ENCODE measurements around the gene MAD1L1. TPM values are rescaled to one million over a fixed set of nuclear protein-coding genes. Genes with fewer than 3 reads are reported as not detected.

Gene MAD1L1
- total and polyA plus RNA-seq, 10 donors: 47.3 to 118 (median 68.2) TPM

DNA sequence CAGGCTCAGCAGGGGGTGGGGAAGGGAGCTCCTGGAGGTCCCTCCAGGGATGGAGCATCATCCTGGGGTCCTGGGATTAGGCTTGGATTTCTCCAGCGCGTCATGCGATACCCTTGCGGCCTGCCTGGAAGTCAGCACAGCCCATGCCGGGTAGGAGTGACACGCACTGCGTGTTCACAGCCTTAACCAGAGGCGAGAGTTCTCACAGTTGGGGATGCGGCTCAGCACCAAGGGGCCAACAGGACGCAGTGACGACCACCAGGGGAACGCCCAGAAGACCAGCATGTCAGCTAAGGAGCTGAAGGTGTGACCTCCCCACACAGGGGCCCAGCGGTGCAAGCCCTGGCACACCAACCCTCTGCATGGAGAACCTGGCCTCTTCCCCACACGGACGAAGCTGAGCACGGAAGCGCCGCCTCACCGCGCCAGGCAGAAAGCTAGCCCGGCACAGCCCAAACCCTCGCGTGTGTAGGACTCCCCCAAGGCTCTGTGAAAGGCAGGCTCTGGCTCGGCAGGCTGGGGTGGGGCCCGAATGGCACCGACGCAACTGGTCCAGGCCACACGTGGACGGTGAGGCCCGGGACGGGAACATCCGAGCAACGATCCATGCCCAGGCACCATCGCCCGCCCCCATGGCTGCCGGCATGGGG is 364.1 kb downstream of the MAD1L1 start:
- WGBS, 5 donors: 94 to 99% (median 96%) methylated on average over 23 to 36 of the region's 36 CpGs
- no peak for DNase-seq
- intact Hi-C loops (cut with DNase I; ENCODE audit: low total_unique reads): no loop called here
- Histone ChIP-seq H3K36me3 (peaks cover 0 to 42% (median 4%) of the 10 kb centered on the region in 6 donors), H3K27me3 (replicated peaks in 1 of 7) (no peaks in the 10 kb centered on the region), H3K9me3 (no peaks in the 10 kb centered on the region), H3K27ac (no peak overlapping the region), H3K4me1 (no peaks in the 10 kb centered on the region), H3K4me3 (no peak overlapping the region)
- TF ChIP-seq POLR2A (IDR thresholded peaks at IDR 0.05) (no peak), POLR2AphosphoS5 (IDR thresholded peaks at IDR 0.05) (no peak)
- TF ChIP-seq, protein P1, sequence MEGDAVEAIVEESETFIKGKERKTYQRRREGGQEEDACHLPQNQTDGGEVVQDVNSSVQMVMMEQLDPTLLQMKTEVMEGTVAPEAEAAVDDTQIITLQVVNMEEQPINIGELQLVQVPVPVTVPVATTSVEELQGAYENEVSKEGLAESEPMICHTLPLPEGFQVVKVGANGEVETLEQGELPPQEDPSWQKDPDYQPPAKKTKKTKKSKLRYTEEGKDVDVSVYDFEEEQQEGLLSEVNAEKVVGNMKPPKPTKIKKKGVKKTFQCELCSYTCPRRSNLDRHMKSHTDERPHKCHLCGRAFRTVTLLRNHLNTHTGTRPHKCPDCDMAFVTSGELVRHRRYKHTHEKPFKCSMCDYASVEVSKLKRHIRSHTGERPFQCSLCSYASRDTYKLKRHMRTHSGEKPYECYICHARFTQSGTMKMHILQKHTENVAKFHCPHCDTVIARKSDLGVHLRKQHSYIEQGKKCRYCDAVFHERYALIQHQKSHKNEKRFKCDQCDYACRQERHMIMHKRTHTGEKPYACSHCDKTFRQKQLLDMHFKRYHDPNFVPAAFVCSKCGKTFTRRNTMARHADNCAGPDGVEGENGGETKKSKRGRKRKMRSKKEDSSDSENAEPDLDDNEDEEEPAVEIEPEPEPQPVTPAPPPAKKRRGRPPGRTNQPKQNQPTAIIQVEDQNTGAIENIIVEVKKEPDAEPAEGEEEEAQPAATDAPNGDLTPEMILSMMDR (IDR thresholded peaks at IDR 0.05 in 8 of 11, conservative IDR thresholded peaks at IDR 0.05 in 3 of 11): no peak

DNA sequence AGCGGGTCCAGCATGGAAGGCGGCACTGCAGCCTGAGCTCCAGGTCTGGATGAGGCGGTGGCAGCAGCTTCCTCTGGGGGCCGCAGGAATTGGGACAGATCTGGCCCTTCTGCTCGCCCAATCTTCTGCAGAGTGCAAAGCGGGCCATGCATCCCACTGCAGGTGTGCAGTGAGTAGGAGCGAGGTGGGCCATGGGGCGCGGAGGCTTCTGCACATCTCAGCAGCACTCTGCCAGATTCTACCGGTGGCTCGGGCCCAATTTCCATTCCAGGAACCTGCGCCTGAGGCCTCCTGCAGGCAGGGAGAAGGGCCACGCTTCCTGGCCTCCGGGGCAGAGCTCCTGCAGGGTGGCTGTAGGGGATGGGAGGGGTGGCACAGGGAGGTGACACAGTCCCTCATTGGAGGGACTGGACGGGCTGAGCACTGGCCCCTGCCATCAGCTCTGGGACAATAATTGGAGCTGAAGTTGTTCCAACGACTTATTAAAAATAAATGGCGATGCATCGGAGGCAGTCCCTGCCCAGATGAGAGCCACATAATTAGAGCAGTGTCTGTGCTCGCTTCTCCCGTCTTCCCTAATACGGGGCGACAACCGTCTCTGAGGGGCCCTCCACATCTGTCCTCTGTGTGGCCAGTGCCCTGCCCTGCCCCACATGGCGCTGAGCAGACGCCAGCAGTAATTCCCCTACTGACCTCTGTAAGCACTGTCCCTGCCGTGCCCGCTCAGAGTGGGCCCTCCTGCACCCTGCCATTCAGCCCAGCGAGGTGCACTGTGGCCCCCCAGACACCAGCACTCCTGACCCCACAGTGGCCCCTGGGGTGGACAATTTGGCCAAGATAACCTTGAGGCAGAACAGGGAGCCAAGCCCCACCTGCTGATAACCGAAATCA is 365.1 kb downstream of the MAD1L1 start:
- H3K27me3 ChIP-seq (replicated peaks in 1 of 7): no peaks in the 10 kb centered on the region
- intact Hi-C loops (cut with DNase I; ENCODE audit: low total_unique reads): no loop called here
- H3K9me3 ChIP-seq: no peaks in the 10 kb centered on the region
- TF ChIP-seq, protein P1 (IDR thresholded peaks at IDR 0.05 in 8 of 11, conservative IDR thresholded peaks at IDR 0.05 in 3 of 11): no peak
- TF ChIP-seq POLR2AphosphoS5 (IDR thresholded peaks at IDR 0.05) (no peak), POLR2A (IDR thresholded peaks at IDR 0.05) (no peak)
- WGBS, 5 donors: 90 to 95% (median 93%) methylated on average over 25 to 29 of the region's 29 CpGs
- peaks cover 0 to 45% (median 4%) of the 10 kb centered on the region in 6 donors for H3K36me3 ChIP-seq
- H3K27ac ChIP-seq: no peak overlapping the region
- peaks cover 0 to 10% (median 0%) of the 10 kb centered on the region in 6 donors for H3K4me1 ChIP-seq
- no peak for DNase-seq
- no peak overlapping the region for H3K4me3 ChIP-seq

DNA sequence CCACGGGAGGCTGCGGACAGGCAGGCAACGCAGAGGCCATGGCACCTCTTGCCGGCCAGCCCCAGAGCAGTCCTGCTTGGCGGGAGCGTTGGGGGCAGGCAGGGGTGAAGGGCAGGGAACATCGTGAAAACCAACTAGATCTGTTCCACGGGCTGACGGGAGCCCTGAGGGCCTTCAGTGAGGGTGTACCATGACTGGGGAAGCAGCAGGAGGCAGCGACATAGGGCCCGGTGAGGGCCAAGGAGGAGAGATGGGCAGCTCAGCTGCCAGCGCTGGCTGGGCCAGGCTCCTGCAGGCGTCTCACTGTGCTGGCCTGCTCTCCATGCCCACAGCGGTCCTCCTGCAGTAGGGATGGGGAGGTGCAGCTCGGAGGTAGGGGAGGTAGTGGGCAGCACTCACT is 366.1 kb downstream of the MAD1L1 start:
- DNase-seq: no peak
- peaks cover 0 to 37% (median 0%) of the 10 kb centered on the region in 6 donors for H3K36me3 ChIP-seq
- H3K27ac ChIP-seq: no peak overlapping the region
- TF ChIP-seq, protein P1 (IDR thresholded peaks at IDR 0.05 in 8 of 11, conservative IDR thresholded peaks at IDR 0.05 in 3 of 11): no peak
- TF ChIP-seq POLR2A (IDR thresholded peaks at IDR 0.05) (no peak), POLR2AphosphoS5 (IDR thresholded peaks at IDR 0.05) (no peak)
- no peaks in the 10 kb centered on the region for H3K9me3 ChIP-seq
- WGBS, 5 donors: 90 to 96% (median 94%) methylated on average over 14 to 15 of the region's 15 CpGs
- no peaks in the 10 kb centered on the region for H3K27me3 ChIP-seq (replicated peaks in 1 of 7)
- intact Hi-C loops (cut with DNase I; ENCODE audit: low total_unique reads): no loop called here
- H3K4me1 ChIP-seq: peaks cover 0 to 16% (median 0%) of the 10 kb centered on the region in 6 donors
- no peak overlapping the region for H3K4me3 ChIP-seq
